Vagina (tissue), 2 donors: Measurements from ENCODE around the gene COPA.

Experiments used
- POLR2A ChIP-seq, 2 donors: fragments of 450-650 bp; IDR thresholded peaks; one replicate each; pipeline ENCODE4 v1.6.1; 2017; ENCODE audit warnings: antibody characterized with exemption in 2 of 2, mild to moderate bottlenecking in 2 of 2, moderate library complexity in 2 of 2
- POLR2AphosphoS5 ChIP-seq, 2 donors: sonication (generic); formaldehyde crosslinking; IDR thresholded peaks; one replicate each; pipeline ENCODE4 v1.9.0; 2017; ENCODE audit warnings: antibody characterized with exemption in 2 of 2, mild to moderate bottlenecking in 2 of 2, low read depth in 1 of 2; ENCODE audit not compliant: insufficient read depth in 1 of 2
- TF ChIP-seq, protein P1 (sequence below), 3 experiments: fragments of 450-650 bp in 2 of 3; fragments of 200-600 bp in 1 of 3; sonication (generic) in 1 of 3; IDR thresholded peaks; one replicate each; pipeline ENCODE4 v1.5.1; 2017 to 2019; ENCODE audit warnings: antibody characterized with exemption in 3 of 3, mild to moderate bottlenecking in 2 of 3, moderate library complexity in 2 of 3

DNA sequence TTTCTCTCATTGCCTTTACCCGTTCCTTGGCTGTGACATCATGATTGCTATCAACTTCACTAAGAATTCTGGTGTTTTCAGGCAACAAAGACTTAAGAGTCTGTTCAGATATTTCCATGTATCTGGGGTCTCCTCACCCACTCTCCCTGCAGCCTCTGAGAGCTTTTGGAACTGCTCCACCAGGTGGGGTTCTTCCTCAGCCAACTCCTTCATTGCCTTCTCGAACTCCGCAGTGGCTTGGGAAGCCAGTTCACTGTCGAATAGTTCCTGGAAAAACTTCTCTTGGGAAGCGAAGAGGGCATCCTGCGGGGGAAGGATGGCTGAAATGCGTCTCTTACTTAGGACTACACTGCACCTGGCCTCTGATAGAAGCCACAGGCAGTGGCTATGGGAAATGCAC, 60.2 kb downstream of the COPA start:
- TF ChIP-seq POLR2A (IDR thresholded peaks at IDR 0.05) (no peak), POLR2AphosphoS5 (IDR thresholded peaks at IDR 0.05; ENCODE audit: insufficient read depth in 1 of 2, low read depth in 1 of 2) (no peak)
- TF ChIP-seq, protein P1, sequence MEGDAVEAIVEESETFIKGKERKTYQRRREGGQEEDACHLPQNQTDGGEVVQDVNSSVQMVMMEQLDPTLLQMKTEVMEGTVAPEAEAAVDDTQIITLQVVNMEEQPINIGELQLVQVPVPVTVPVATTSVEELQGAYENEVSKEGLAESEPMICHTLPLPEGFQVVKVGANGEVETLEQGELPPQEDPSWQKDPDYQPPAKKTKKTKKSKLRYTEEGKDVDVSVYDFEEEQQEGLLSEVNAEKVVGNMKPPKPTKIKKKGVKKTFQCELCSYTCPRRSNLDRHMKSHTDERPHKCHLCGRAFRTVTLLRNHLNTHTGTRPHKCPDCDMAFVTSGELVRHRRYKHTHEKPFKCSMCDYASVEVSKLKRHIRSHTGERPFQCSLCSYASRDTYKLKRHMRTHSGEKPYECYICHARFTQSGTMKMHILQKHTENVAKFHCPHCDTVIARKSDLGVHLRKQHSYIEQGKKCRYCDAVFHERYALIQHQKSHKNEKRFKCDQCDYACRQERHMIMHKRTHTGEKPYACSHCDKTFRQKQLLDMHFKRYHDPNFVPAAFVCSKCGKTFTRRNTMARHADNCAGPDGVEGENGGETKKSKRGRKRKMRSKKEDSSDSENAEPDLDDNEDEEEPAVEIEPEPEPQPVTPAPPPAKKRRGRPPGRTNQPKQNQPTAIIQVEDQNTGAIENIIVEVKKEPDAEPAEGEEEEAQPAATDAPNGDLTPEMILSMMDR (IDR thresholded peaks at IDR 0.05) = no peak
